Right kidney (tissue), 1 donor: Measurements from ENCODE around the gene CTDSPL.
"Not testable (repeated sequence)": the region's sequence is repeated elsewhere in the genome, so short reads cannot be mapped to it uniquely, and the experiment has no call there.

ENCODE experiments used
- DNase-seq: peaks from one replicate; pipeline ENCODE4 v3.0.0-alpha.2; 2016

Gene CTDSPL

GRCh38 chr3:37968813-37969595, 107.3 kb downstream of the CTDSPL start:
- DNase-seq = no peak

DNA sequence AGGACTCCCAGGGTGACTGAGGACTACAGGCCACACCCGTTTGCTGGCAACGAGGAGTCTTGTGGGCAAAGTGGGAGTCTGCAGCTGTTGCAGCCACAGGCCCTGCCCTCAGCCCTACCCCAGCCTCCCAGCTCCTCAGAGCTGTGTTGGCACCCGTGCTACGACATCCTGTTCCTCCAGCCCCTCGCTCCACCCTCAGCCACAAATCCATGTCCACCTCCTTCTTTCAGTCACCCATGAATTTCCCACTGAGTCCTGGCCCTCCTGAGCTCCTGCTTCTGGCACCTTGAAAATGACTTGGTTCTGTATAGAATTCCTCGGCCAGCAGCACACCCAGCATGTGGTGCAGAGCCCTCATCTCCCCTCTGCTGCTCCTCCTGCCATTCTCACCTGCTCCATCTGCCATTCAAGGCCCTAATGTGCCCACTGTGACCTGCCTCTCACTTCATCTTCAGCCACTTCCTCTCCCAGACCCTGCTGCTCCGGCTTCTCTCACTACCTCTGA, 108.0 kb downstream of the CTDSPL start:
- DNase-seq = no peak

GRCh38 chr3:37970802-37971201, 109.1 kb downstream of the CTDSPL start:
- no peak for DNase-seq

DNA sequence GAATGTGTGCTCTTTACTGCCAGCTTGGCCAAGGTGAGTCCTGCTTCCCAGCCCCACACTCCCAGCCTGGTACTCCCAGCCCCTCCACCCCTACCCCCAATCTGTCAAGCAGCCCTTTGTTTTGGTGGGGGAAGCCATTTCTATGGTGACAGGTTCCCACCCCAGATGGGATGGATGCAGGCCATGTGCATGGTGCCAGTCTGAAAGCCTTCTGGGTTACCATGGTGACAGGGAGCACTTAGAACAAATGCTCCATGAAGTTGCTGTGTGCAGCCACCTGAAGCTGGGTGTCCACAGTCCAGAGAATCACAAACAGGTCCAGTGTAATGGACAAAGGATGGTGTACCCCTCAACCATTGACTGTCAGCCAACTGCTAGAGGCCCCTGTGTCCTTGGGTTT, 109.8 kb downstream of the CTDSPL start:
- no peak for DNase-seq

DNA sequence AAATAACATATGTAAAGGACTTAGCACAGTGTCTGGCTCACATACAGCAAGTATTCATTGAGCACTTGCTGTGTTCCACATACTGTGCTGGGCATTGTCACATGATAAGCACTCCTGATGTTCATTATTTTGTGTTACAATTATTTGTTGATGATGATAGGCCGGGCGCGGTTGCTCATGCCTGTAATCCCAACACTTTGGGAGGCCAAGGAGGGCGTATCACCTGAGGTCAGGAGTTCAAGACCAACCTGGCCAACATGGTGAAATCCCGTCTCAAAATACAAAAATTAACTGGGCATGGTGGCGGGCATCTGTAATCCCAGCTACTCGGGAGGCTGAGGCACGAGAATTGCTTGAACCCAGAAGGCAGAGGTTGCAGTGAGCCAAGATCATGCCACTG, 110.4 kb downstream of the CTDSPL start:
- not testable (repeated sequence) for DNase-seq

DNA sequence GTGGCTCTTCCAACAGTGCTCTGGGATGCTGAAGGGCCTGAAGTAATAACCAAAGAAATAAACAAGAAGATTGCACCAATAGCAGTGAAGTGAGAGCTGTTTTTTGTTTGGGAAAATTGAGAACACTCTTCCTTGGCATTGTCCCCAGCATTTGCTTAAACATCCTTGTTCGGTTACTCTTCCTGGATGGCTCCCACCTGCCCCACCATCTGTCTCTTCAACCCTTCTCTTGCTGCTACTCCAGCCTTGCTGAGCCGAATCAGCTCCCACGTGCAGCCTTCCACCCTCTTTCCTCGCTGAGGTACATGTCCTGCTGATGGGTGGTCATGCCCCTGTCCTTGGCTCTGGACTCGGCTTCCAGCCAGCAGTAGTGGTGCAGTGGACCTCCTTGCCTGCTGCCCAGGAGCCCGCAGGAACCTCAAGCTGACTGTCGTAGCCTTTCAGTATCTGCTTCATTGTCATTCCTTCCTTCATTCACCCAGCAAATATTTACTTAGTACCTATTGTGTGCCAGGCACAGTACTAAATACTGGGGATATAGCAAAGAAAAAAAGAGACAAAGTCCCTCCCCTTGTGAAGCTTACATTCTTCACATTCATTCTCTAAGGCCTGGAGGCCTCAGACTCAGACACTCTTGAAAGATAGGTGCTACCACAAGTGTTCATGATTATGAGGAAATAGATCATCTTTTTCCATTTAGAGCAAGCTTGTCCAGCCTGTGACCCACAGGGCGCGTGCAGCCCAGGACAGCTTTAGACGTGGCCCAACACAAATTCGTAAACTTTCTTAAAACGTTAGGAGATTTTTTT, 111.8 kb downstream of the CTDSPL start:
- no peak for DNase-seq

DNA sequence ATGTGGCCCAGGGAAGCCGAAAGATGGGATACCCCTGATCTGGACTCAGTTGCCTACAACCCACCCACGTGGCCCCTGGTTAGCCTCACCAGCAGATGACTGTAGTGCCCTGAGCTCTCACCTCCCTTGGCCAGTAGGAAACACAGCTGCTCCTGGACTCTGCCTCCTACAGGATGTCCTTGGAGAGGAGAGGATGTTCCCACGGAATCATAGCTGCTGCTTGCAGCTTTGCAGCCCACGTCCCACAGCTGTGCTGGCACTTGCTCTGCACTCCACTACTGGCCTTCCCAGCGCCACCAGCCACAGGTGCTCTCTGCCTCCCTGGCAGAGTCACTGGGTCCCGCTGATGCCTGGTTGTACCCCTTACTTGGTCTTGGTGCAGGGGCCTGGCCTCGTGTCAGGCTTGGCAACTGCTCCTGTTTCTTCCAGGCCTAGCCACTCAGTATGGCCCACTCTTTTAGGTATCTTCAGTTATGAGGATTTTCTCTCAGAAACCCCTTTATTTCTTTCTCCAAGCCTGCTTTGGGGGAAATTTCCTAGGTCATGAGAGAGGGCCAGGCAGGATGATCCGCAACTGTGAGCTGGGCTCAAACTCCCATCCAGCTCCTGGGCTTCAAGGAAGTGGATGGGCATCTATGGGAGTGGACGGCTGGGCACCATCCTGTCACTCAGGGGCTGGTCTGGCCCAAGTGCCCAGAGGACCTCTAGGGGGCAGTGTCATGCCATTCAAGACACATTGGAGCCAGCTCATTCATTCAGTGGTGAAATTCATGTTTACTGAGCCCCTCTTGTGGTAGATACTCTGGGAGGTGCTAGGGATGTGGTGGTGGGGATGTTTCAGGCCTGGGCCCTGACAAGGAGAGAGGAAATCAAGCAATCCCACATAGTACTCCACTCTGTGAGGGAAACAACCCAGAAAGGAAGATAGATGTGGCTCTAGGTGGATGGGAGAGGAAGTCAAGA, 112.7 kb downstream of the CTDSPL start:
- no peak for DNase-seq

- DNase-seq = no peak
Measured at GRCh38 chr3:37979541-37980461, 118.1 kb downstream of the CTDSPL start.

DNA sequence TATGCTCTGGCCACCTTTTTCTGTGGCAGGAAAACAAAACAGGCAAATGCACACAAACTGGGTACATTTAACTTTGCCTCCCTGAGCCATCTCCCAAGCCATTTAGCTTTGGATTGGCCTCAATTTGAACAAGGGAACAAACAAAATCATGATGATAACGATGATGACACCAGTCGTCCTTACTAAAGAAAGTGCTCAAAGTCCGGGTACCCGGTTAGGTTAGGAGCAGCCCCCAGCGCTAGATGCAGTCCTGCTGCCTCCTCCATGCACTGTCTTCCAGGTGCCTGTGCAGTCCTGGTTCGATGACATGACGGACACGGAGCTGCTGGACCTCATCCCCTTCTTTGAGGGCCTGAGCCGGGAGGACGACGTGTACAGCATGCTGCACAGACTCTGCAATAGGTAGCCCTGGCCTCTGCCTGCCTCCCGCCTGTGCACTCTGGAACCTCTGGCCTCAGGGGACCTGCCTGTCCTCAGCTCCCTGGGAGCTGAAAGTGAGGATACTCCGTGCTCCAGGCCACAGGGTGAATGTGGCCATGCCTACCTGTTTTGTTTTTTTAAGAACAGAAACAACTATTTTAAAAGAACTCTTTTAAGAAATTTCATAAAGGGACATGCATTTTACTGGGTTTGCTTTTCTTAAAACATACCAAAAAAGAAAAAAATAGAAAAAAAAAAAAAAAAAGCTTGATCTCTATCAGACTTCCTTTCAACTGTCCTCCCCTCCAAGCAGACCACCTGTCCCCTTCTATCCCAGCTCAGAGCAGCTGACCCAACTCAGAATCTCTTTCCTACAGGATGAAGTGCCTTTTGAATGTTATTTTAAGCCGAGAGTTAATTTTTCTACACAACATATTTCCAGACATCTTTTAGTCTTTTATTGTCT, 119.0 kb downstream of the CTDSPL start:
- DNase-seq = no peak

DNA sequence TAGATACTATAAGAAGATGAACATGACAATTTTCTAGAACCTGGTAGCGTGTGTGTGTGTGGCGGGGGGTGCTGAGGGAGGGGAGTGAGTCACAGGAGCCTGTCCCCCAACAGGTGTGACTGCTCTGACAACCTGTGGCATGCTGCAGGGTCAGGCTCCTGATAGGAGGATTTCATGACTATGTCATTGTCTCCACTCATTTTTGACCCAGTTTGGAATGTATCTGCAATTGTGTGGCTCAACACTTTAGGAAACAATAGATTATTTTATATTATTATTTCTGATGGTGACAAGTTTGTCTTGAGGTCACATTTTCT, 119.6 kb downstream of the CTDSPL start:
- no peak for DNase-seq

DNA sequence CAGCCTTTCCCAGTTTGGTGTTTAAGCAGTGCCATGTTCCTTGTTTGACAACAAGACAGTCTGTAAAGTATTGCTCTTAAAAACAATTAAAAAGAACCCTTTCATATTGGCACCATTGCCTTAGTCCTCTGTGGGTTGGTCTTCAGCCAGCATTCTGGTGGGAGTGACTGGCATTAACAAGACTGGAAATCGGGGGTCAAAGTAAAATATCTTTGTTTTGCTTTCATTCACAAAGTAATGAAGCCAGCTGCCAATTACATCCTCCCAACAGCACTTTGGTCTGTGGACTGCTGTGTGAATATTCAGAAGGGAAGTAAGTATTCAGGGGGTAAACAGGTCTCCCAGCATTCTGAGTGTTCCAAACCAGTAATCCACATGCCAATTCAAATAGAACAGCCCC, 120.7 kb downstream of the CTDSPL start:
- DNase-seq = no peak

DNA sequence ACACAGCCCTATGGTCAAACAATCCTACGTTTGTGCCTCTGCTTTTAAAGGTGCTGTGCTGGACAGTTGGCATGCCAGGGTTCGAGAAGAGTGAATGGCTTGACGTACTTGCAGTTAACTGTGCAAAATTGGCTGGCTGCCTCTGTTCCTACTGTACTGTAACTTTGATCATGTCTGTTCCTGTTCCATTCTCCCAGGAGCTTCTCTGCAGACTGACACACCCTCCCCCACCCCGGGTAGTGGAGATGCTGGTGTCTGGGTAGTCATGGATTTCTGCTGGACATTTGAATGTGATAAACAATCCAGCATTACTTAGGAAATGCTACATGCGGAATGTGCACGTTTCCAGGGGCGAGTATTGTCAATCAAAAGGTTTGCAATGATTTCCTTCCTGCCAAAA, 122.4 kb downstream of the CTDSPL start:
- DNase-seq = no peak

GRCh38 chr3:37984596-37984995, 122.9 kb downstream of the CTDSPL start:
- no peak for DNase-seq

GRCh38 chr3:37985637-37986320, 124.1 kb downstream of the CTDSPL start:
- DNase-seq = no peak

GRCh38 chr3:37986479-37987314, 125.0 kb downstream of the CTDSPL start:
- no peak for DNase-seq

DNA sequence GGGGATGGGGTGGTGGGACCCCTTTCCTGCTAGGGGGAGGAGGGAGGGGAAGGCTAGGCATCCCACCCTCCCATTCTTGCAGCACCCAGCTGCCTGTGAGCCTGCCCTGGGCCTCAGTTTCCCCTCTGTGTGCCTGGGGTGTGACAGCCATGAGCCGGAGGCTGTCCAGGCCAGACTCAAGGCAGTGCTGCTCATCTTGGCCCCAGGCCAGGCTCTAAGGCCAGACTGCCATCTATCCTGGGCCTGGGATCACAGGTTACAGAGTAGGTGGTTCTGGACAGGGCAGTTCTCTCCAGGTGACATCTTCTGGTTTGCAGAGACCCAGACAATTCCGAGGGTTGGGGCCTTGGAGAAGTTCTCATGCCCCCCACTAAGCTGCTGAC, 125.6 kb downstream of the CTDSPL start:
- DNase-seq = no peak

- DNase-seq = no peak
Measured at GRCh38 chr3:37987751-37988179, 126.1 kb downstream of the CTDSPL start.

GRCh38 chr3:37988376-37988775, 126.7 kb downstream of the CTDSPL start:
- not testable (repeated sequence) for DNase-seq
